GM19238 (cell line): ENCODE data around the gene CNBD2.
"Not testable (repeated sequence)": the region's sequence is repeated elsewhere in the genome, so short reads cannot be mapped to it uniquely, and the experiment has no call there.

Experiments used
- DNase-seq: peaks from one replicate; pipeline ENCODE4 v3.0.0; 2011; ENCODE audit warnings: low spot score; ENCODE audit not compliant: insufficient read length

The CNBD2 gene

DNA sequence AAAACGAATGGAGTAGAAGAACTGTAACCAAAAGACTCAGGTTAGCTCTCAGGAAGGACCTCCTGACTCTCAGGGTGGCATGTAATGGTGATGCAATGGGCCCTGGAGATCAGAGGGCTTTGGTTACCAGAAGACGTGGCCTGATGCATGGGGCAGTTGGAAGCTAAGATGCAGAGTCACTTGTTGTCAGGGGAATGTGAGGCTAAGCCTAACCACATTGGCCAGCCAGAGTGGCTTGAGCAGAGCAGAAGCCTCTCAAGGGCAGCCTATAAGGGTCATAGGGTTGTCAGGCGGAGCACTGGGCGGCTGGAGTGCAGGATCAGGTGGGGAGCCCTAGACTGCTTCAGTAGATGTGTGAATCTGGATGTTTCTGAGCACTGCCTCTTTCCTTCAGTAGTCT, 5.9 kb downstream of the CNBD2 start:
- no peak for DNase-seq

- no peak for DNase-seq
Observed at GRCh38 chr20:35975576-35976373, 7.4 kb downstream of the CNBD2 start.

- DNase-seq: no peak
Observed at GRCh38 chr20:35978041-35978513, 9.7 kb downstream of the CNBD2 start.

DNA sequence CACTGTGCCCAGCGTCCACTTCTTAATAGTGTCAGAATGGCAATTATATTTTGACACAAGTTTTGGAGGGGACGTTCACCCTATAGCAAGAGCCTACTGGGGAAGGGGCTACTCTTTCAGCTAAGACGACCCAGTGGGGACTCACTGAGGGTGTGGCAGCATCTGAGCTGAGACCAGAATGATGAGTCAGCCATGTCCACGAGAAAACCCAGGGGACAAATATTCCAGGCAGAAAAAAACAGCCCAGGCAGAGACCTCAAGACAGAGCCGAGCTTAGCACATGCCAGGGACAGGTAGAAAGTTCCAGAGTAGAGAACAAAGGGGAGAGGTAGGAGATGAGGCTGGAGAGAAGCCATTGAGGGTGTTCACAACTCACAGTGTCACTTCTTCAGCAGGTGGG, 11.2 kb downstream of the CNBD2 start:
- DNase-seq: no peak

- DNase-seq: no peak
Observed at GRCh38 chr20:35981969-35982368, 13.6 kb downstream of the CNBD2 start.

- DNase-seq: no peak
Observed at GRCh38 chr20:35984382-35984781, 16.0 kb downstream of the CNBD2 start.

GRCh38 chr20:35985806-35986205, 17.4 kb downstream of the CNBD2 start:
- DNase-seq: no peak

GRCh38 chr20:35988910-35989463, 20.6 kb downstream of the CNBD2 start:
- DNase-seq: no peak

GRCh38 chr20:35991142-35991771, 22.9 kb downstream of the CNBD2 start:
- DNase-seq: no peak

DNA sequence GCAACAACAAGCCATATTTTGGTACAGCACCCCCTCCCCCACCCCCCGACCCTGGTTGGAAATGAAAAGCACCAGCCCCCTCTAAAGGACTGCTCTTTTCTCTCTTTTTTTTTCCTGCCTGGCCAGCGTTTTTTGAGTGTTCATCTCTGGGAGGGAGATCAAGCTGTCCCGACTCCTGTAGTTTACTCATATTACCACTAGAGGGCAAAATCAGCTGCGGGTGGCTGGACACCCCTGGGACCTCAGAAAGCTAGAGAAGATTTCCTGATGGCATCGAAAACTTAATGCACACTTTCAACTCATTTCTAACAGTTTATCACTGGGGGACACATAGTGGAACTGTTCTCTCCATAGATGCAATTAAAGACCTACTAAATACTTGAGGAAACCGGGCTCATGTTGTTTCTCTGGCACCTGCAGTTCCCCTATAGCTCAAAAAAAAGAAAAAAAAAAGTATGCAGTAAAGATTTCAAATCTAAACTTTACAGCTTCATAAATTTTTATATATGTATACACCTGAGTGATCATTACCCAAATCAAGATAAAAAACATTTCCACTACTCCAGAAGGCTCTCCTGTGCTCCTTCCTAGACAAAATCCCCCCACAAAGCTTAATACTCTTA, 24.4 kb downstream of the CNBD2 start:
- peak; percentile 67 for DNase-seq

DNA sequence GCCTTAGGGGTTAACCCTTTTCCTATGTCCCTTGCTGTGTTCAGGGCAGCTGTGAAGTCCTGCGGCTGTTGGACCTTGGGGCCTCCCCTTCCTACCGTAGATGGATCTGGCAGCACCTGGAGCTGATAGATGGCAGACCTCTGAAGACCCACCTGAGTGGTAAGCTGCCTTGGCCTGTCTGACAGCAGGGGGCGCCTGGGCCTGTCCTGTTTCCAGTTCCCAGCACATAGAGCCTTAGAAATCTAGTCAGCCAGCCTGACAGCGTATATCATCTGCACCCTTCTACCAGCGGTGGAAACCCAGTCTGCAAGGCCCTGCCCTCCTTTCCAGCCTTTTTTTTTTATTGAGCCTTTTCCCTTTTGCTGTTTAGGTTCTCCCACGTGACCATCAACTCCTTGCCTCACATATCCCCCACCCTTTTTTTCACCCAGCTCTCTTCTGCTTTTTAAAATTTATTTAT, 26.6 kb downstream of the CNBD2 start:
- DNase-seq: peak; percentile 59

GRCh38 chr20:35996492-35996891, 28.1 kb downstream of the CNBD2 start:
- not testable (repeated sequence) for DNase-seq

GRCh38 chr20:36001331-36001730, 32.9 kb downstream of the CNBD2 start:
- not testable (repeated sequence) for DNase-seq

GRCh38 chr20:36002855-36003254, 34.5 kb downstream of the CNBD2 start:
- no peak for DNase-seq

DNA sequence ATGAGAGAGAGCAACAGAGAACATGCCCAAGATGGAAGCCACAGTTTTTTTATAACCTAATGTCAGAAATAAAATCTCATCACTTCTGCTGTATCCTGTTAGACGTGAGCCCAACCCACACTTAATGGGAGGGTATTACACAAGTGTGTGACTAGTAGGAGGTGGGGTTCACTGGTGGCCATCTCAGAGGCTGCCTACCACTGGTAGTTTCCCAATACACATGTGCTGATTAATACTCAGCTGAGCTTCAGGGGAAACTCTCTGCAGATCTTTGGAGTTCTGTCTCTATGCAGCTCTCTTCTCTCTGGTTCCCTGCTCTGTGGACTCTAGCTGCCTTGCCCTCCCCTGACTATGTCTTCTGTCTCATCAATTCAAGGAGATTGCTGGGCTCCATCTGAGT, 35.7 kb downstream of the CNBD2 start:
- no peak for DNase-seq

DNA sequence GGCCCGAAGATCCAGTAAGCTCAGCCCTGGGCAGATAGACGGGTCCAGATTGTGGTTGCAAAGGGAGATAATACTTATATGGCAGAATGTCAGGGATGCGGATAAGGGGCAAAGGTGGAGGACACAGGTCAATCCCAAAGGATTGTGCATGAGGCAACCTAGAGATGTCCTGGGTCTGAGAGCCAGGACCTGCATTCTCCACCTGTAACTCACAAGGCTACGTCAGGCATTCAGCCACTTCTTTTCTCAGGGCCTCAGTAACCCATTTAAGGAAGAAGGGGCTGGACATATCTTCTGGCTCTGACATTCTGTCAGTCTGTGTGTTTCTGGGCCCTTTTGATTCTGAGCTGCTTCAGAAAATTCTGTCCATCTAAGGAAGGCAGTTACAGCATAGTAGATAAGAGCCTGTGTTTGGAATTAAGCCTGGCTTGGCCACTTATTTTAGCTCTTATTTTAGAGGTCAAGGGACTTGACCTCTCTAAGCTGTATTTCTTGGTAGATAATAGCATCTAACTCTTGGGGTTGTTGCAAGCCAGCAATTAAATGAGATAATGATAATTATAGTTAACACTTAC, 40.2 kb downstream of the CNBD2 start:
- DNase-seq: no peak

DNA sequence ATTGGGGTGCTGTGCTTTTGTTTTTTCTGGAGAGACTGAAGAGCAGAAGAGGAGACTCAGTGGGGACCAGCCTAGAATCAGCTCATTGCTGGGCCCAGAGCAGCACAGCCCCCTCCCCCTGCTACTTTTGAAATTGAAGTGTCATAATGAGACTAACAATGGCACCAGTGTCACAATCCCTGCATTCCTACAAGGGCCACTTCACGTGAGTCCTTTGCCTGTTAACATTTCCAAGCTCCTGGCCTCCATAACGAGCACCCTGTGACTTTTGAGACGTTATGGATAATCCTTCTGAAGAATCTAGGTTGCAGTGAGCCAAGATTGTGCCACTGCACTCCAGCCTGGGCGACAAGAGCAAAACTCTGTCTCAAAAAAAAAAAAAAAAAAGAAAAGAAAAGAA, 41.7 kb downstream of the CNBD2 start:
- no peak for DNase-seq

DNA sequence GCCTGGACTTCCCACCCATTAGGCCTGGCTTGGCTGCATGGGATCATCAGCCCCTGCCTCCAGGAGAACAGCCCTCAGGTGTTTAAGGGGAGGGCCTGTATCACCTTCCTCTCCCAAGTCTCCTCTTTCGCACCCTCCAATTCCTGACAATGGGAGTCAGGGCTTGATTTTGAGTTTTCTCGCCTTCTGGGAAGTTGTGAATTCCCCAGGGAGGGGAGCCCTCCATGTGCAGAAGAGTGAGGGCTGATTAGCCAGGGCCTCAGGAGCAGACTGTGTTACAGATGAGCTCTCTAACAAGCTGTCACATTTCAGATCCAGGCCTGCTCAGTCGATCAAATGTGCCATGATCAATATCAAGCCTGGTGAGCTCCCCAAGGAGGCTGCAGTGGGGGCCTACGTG, 42.4 kb downstream of the CNBD2 start:
- DNase-seq: no peak

- DNase-seq: no peak
Observed at GRCh38 chr20:36015806-36016403, 47.5 kb downstream of the CNBD2 start.

- DNase-seq: no peak
Observed at GRCh38 chr20:36017048-36017951, 48.9 kb downstream of the CNBD2 start.
